ENCODE results near the gene DPYD. TPM values are rescaled to one million over a fixed set of nuclear protein-coding genes. Genes with fewer than 3 reads are reported as not detected.

Gene DPYD
- total RNA-seq, 4 donors from 2014 or later, result 30.9 to 66.6 (median 48.2) TPM

DNA sequence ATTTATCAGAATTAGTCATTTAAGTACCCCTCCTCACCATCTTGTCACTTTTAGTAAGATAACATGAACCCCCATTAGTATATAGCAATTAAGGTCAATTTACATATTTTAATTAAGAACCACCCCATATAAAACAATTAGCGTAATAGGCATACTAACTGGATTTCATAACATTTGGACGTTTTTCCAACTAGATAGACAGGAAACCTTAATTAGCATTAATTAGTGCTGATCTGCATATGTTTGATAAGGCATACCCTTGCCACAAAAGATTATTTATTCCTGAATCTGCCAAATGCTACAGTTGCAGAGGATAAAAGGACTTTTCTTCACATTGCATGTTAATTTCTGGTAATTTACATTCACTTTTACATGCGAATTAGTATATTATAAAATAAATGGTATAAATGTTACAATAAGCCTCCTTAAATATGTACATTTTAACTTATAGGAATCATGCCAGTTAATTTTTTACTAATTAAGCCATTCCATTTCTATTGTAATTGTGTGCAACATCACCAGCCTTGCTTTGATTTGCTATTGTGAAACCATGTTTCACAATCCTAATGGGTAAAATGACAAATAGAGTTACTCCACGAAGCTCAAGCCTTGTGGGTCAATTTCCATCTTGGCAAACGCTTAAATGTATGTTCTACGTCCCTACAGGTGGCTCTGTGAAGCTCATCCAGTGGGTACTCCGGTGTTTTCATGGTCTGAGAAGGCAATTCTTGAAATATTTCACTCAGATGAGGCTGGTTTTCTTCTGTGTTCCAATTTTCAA is 469.6 kb downstream of the DPYD start:
- TF ChIP-seq, protein P1, sequence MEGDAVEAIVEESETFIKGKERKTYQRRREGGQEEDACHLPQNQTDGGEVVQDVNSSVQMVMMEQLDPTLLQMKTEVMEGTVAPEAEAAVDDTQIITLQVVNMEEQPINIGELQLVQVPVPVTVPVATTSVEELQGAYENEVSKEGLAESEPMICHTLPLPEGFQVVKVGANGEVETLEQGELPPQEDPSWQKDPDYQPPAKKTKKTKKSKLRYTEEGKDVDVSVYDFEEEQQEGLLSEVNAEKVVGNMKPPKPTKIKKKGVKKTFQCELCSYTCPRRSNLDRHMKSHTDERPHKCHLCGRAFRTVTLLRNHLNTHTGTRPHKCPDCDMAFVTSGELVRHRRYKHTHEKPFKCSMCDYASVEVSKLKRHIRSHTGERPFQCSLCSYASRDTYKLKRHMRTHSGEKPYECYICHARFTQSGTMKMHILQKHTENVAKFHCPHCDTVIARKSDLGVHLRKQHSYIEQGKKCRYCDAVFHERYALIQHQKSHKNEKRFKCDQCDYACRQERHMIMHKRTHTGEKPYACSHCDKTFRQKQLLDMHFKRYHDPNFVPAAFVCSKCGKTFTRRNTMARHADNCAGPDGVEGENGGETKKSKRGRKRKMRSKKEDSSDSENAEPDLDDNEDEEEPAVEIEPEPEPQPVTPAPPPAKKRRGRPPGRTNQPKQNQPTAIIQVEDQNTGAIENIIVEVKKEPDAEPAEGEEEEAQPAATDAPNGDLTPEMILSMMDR (IDR thresholded peaks at IDR 0.05), result no peak
- no peak for TF ChIP-seq POLR2A (IDR thresholded peaks at IDR 0.05)
- Histone ChIP-seq H3K36me3 (no peaks in the 10 kb centered on the region), H3K9me3 (no peaks in the 10 kb centered on the region), H3K4me1 (no peaks in the 10 kb centered on the region), H3K27me3 (no peaks in the 10 kb centered on the region), H3K4me3 (no peak overlapping the region), H3K27ac (no peak overlapping the region)
- intact Hi-C loops (cut with DNase I; ENCODE audit: low total_unique reads), result no loop called here
- DNase-seq, result no peak

DNA sequence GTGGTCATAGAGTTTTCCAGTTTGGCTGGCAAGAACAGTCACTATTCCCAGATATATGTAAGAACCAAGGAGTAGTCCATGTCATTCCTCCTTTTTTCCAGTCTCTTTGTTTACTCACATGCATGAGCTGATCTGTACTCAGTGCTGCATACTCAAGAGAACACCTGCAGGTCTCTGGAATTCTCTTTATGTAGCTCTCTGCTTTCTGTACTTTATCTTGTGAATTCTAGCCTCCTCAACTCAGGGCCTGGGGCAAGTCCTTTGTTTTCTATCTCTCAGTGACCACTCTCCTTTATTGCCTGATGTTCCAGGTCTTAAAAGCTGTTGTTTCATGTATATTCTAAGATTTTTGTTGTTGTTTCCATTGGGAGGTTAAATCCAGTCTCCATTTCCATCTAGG is 478.9 kb downstream of the DPYD start:
- Histone ChIP-seq H3K36me3 (no peaks in the 10 kb centered on the region), H3K27me3 (no peaks in the 10 kb centered on the region), H3K27ac (no peak overlapping the region), H3K4me1 (no peaks in the 10 kb centered on the region), H3K4me3 (no peak overlapping the region), H3K9me3 (no peaks in the 10 kb centered on the region)
- no peak for DNase-seq
- intact Hi-C loops (cut with DNase I; ENCODE audit: low total_unique reads), result no loop called here
- no peak for TF ChIP-seq POLR2A (IDR thresholded peaks at IDR 0.05)

DNA sequence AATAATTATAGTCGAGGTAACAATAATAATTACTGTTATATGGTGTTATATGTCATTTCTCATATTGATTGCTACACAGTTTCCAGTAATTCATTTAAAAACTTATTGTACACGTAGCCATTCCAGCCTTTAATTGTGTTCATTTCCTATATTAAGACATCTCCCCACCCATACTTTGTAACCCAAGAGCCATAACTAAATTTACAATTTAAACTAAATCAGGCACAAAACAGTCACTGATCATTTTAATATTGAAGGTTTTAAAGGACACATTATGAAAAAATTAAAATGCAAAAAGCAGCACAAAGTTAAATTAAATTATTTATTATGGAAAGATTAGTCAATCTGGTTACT is 487.0 kb downstream of the DPYD start:
- Histone ChIP-seq H3K9me3 (no peaks in the 10 kb centered on the region), H3K4me1 (no peaks in the 10 kb centered on the region), H3K27me3 (no peaks in the 10 kb centered on the region), H3K27ac (no peak overlapping the region), H3K36me3 (no peaks in the 10 kb centered on the region), H3K4me3 (no peak overlapping the region)
- TF ChIP-seq POLR2A (IDR thresholded peaks at IDR 0.05), result no peak
- TF ChIP-seq, protein P1 (IDR thresholded peaks at IDR 0.05), result no peak
- intact Hi-C loops (cut with DNase I; ENCODE audit: low total_unique reads), result no loop called here
- DNase-seq, result no peak

DNA sequence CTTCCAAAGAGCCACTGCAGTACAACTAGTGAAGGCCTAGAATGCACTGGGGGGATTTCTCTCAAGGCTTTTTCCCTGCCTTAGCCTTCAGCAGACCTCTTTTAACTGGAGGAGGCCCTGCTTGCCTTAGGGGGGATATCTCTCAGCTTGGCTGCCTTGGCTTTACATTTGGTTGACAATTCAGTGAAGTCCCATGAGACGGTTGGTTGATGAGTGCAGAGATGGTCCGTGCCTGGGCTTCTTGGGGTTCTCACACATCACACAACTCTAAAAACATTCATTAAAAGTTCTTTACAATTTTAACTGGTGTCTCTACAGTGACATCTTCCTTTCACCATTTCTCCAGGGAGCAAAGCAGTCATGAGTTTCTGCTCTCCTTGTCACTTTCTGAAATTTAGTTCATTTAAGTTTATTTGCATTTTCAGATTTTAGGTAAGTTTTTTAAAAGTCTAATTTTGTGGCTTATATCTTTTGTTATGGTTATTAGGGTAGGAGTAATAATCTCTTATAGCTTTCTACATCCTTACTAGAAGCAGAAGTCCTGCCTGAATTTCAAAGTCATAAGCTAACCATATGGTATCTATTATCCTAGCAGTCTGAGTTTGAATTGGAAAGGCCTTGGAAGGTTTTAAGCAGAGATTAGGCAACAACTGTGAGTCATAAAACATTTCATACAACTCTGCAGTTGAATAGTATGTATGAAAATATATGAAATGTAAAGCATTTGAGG is 487.6 kb downstream of the DPYD start:
- H3K27ac ChIP-seq, result no peak overlapping the region
- intact Hi-C loops (cut with DNase I; ENCODE audit: low total_unique reads), result no loop called here
- H3K27me3 ChIP-seq, result no peaks in the 10 kb centered on the region
- H3K4me3 ChIP-seq, result no peak overlapping the region
- H3K9me3 ChIP-seq, result no peaks in the 10 kb centered on the region
- TF ChIP-seq, protein P1 (IDR thresholded peaks at IDR 0.05), result no peak
- no peak for TF ChIP-seq POLR2A (IDR thresholded peaks at IDR 0.05)
- no peaks in the 10 kb centered on the region for H3K4me1 ChIP-seq
- H3K36me3 ChIP-seq, result no peaks in the 10 kb centered on the region
- DNase-seq, result no peak

DNA sequence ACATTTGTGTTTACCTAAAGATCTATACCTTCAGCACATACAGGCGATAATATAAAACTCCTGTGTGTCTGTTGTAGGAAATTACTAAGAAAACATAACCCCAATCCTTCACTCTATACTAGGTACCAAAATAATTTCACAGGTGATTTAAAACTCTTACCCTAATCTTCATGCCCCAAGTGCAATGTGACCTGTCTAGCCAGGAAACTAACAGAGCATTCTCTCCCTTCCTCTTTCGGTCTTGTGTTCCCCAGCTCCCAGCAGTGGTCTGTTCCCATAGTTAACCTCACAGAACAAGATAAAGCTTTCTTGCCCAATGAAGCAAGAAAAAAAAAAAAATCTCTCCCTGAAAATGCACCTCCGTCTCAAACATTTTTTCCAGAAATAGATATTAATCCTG is 493.5 kb downstream of the DPYD start:
- DNase-seq, result no peak
- Histone ChIP-seq H3K4me1 (no peaks in the 10 kb centered on the region), H3K9me3 (no peaks in the 10 kb centered on the region), H3K4me3 (no peak overlapping the region), H3K27ac (no peak overlapping the region), H3K27me3 (no peaks in the 10 kb centered on the region), H3K36me3 (no peaks in the 10 kb centered on the region)
- intact Hi-C loops (cut with DNase I; ENCODE audit: low total_unique reads), result no loop called here
- TF ChIP-seq, protein P1 (IDR thresholded peaks at IDR 0.05), result no peak
- TF ChIP-seq POLR2A (IDR thresholded peaks at IDR 0.05), result no peak

Data from uterus (tissue), 4 donors.